Aorta (tissue), 5 donors: ENCODE results near the gene MAP2K5. TPM values are rescaled to one million over a fixed set of nuclear protein-coding genes. Genes with fewer than 3 reads are reported as not detected.

Source experiments
- ATAC-seq: fragments of 200-7000 bp; cut with Tn5 transposase; one replicate; pipeline ENCODE4 v1.9.1; 2022; ENCODE audit warnings: moderate library complexity; ENCODE audit not compliant: low FRiP score
- DNase-seq, 2 donors: peaks; one replicate each; pipeline ENCODE4 v3.0.0-alpha.2; 2020
- H3K27ac ChIP-seq, 2 donors: one replicate each; pipeline ENCODE4 v1.5.1; 2013; ENCODE audit warnings: low read length in 2 of 2, mild to moderate bottlenecking in 2 of 2, moderate library complexity in 2 of 2, control low read depth in 1 of 2, inconsistent platforms in 1 of 2, low read depth in 1 of 2
- H3K27me3 ChIP-seq, 2 donors: one replicate each; pipeline ENCODE4 v1.6.1; 2013; ENCODE audit warnings: control low read depth in 1 of 2, low read length in 1 of 2, mild to moderate bottlenecking in 1 of 2, moderate library complexity in 1 of 2; ENCODE audit not compliant: insufficient read depth in 2 of 2, control insufficient read depth in 1 of 2
- H3K36me3 ChIP-seq, 2 donors: one replicate each; pipeline ENCODE4 v1.6.1; 2013; ENCODE audit warnings: control low read depth in 1 of 2, low read length in 1 of 2, mild to moderate bottlenecking in 1 of 2; ENCODE audit not compliant: insufficient read depth in 2 of 2, control insufficient read depth in 1 of 2
- H3K4me1 ChIP-seq, 2 donors: one replicate each; pipeline ENCODE4 v1.6.1; 2013; ENCODE audit warnings: low read length in 2 of 2, control low read depth in 1 of 2, mild to moderate bottlenecking in 1 of 2, moderate library complexity in 1 of 2; ENCODE audit not compliant: insufficient read depth in 2 of 2, control insufficient read depth in 1 of 2
- H3K4me3 ChIP-seq, 2 donors: one replicate each; pipeline ENCODE4 v1.5.1; 2013; ENCODE audit warnings: low read length in 2 of 2, control low read depth in 1 of 2, mild to moderate bottlenecking in 1 of 2
- H3K9me3 ChIP-seq: one replicate; pipeline ENCODE4 v1.6.1; 2013; ENCODE audit warnings: mild to moderate bottlenecking, low read length; ENCODE audit not compliant: control insufficient read depth
- WGBS, 2 donors: extraction: QIAGEN DNeasy Blood & Tissue Kit; methylation state at CpG; one replicate each; pipeline ENCODE4 v1.1.7; 2013; 5-methylcytosine and 5-hydroxymethylcytosine counted together
- intact Hi-C, 2 donors: fragments of 100-400 bp; cut with DNase I; formaldehyde crosslinking; loops; one replicate each; pipeline versions ENCODE4 v1.14.2 to v1.15.0; 2022
- polyA plus RNA-seq, 2 donors: library from polyadenylated mRNA; stranded (reverse); fragments of 200-250 nt; gene quantifications; one replicate each; pipeline ENCODE4 v1.2.3, GENCODE V29; 2013
- total RNA-seq, 2 donors: library from RNA; stranded (reverse); fragmentation: NEBNext Ultra II Directional; extraction: Animal tissue kit (Norgen Biotek cat#: 25700); gene quantifications; one replicate each; pipeline ENCODE4 v1.2.1, GENCODE V29; 2021
- donor health status: healthy with polysubstance abuse.
- donor health status: Bipolar disorder and iron deficiency.
- donor health status: DM: no; HTN: no; CAD: no.
- donor health status: DM: no; HTN: no; CAD: no.
- donor health status: DM: yes; HTN: yes; CAD: no.

MAP2K5 gene
- total and polyA plus RNA-seq, 4 donors = 7.3 to 29.2 (median 17.1) TPM

- H3K9me3 ChIP-seq = no peaks in the 10 kb centered on the region
- intact Hi-C loops = no loop called here
- ATAC-seq = no peak
- H3K27ac ChIP-seq = no peak overlapping the region
- DNase-seq = no peak
- no peak overlapping the region for H3K4me3 ChIP-seq
- 87 to 93% methylated on average over 4 of the region's 4 CpGs for WGBS, 2 donors
- peaks cover 0 to 2% of the 10 kb centered on the region in 2 donors for H3K4me1 ChIP-seq
- no peaks in the 10 kb centered on the region for H3K27me3 ChIP-seq
- no peaks in the 10 kb centered on the region for H3K36me3 ChIP-seq
Observed at GRCh38 chr15:67745073-67746006, 202.8 kb downstream of the MAP2K5 start.

GRCh38 chr15:67746022-67746421 is 203.5 kb downstream of the MAP2K5 start:
- H3K4me1 ChIP-seq = peaks cover 0 to 2% of the 10 kb centered on the region in 2 donors
- ATAC-seq (no peak), DNase-seq (no peak)
- WGBS, 2 donors = 78 to 87% methylated on average over 1 of the region's 1 CpG
- no peaks in the 10 kb centered on the region for H3K27me3 ChIP-seq
- no peaks in the 10 kb centered on the region for H3K36me3 ChIP-seq
- intact Hi-C loops = no loop called here
- no peaks in the 10 kb centered on the region for H3K9me3 ChIP-seq
- no peak overlapping the region for H3K4me3 ChIP-seq
- H3K27ac ChIP-seq = no peak overlapping the region

GRCh38 chr15:67746450-67746849 is 203.9 kb downstream of the MAP2K5 start:
- no peak for DNase-seq
- no peaks in the 10 kb centered on the region for H3K36me3 ChIP-seq
- no peaks in the 10 kb centered on the region for H3K9me3 ChIP-seq
- H3K4me1 ChIP-seq = peaks cover 0 to 2% of the 10 kb centered on the region in 2 donors
- no peak for ATAC-seq
- no peaks in the 10 kb centered on the region for H3K27me3 ChIP-seq
- intact Hi-C loops = no loop called here
- WGBS, 2 donors = 90 to 93% methylated on average over 4 of the region's 4 CpGs
- H3K27ac ChIP-seq = no peak overlapping the region
- no peak overlapping the region for H3K4me3 ChIP-seq

- no peaks in the 10 kb centered on the region for H3K27me3 ChIP-seq
- no peaks in the 10 kb centered on the region for H3K36me3 ChIP-seq
- 96 to 99% methylated on average over 3 of the region's 3 CpGs for WGBS, 2 donors
- peaks cover 0 to 2% of the 10 kb centered on the region in 2 donors for H3K4me1 ChIP-seq
- H3K27ac ChIP-seq = no peak overlapping the region
- DNase-seq = no peak
- intact Hi-C loops = no loop called here
- no peaks in the 10 kb centered on the region for H3K9me3 ChIP-seq
- ATAC-seq = no peak
- no peak overlapping the region for H3K4me3 ChIP-seq
Observed at GRCh38 chr15:67747921-67748320, 205.4 kb downstream of the MAP2K5 start.

DNA sequence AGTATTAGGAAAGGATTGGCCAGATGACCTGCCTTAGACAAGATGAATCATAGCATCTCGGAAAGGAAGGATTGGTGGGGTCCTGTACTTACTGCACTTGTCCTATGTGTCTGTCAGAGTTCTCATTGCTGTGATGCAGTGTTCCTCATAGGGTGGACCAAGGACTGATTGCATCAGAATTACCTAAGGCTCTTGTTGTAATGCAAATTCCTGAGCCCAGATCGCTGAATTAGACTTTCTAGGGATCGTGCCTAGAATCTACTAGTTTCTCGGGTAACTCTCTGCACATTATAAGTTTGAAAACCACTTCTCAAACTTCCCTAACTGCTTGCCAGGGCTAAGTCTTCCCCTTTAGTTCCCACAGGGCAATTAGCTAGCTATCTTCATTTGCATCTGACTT is 207.9 kb downstream of the MAP2K5 start:
- no peaks in the 10 kb centered on the region for H3K36me3 ChIP-seq
- H3K27me3 ChIP-seq = no peaks in the 10 kb centered on the region
- no peaks in the 10 kb centered on the region for H3K9me3 ChIP-seq
- no peak overlapping the region for H3K4me3 ChIP-seq
- ATAC-seq = no peak
- intact Hi-C loops = no loop called here
- no peaks in the 10 kb centered on the region for H3K4me1 ChIP-seq
- H3K27ac ChIP-seq = no peak overlapping the region
- WGBS, 2 donors = 75 to 79% methylated on average over 4 of the region's 4 CpGs
- no peak for DNase-seq

- H3K4me1 ChIP-seq = no peaks in the 10 kb centered on the region
- H3K4me3 ChIP-seq = no peak overlapping the region
- H3K27ac ChIP-seq = no peak overlapping the region
- H3K36me3 ChIP-seq = no peaks in the 10 kb centered on the region
- no peaks in the 10 kb centered on the region for H3K9me3 ChIP-seq
- no peaks in the 10 kb centered on the region for H3K27me3 ChIP-seq
- WGBS, 2 donors = 86 to 88% methylated on average over 3 of the region's 3 CpGs
- intact Hi-C loops = no loop called here
- DNase-seq (no peak), ATAC-seq (no peak)
Observed at GRCh38 chr15:67753891-67754290, 211.4 kb downstream of the MAP2K5 start.

GRCh38 chr15:67755264-67755663 is 212.8 kb downstream of the MAP2K5 start:
- DNase-seq (no peak), ATAC-seq (no peak)
- no peaks in the 10 kb centered on the region for H3K27me3 ChIP-seq
- no peak overlapping the region for H3K27ac ChIP-seq
- no peak overlapping the region for H3K4me3 ChIP-seq
- no peaks in the 10 kb centered on the region for H3K36me3 ChIP-seq
- intact Hi-C loops = no loop called here
- no peaks in the 10 kb centered on the region for H3K9me3 ChIP-seq
- 93 to 100% methylated on average over 1 of the region's 1 CpG for WGBS, 2 donors
- no peaks in the 10 kb centered on the region for H3K4me1 ChIP-seq

DNA sequence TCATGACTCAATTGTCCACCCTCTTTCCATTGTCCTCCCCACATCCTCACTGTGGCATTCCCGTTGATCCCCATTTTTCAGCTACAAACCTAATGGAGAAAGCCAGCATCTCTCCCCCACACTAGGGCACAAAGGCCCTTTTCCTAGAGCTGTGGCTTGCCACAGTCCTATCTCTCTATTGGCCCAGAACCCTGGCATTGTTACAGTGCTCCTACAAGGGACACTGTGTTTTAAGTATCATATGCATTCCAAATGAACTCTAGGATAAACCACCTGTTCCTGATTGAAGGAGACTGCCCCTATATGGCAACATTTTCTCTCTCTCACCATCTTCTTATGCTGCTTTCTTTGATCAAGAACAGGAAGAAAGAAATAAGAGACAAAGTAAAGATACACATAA is 213.4 kb downstream of the MAP2K5 start:
- H3K9me3 ChIP-seq = no peaks in the 10 kb centered on the region
- no peaks in the 10 kb centered on the region for H3K36me3 ChIP-seq
- no peak overlapping the region for H3K4me3 ChIP-seq
- no peaks in the 10 kb centered on the region for H3K27me3 ChIP-seq
- no peak overlapping the region for H3K27ac ChIP-seq
- 82 to 92% methylated on average over 1 of the region's 1 CpG for WGBS, 2 donors
- intact Hi-C loops = no loop called here
- DNase-seq = no peak
- no peak for ATAC-seq
- H3K4me1 ChIP-seq = no peaks in the 10 kb centered on the region

- Histone ChIP-seq H3K9me3 (no peaks in the 10 kb centered on the region), H3K4me3 (no peak overlapping the region), H3K36me3 (no peaks in the 10 kb centered on the region), H3K27me3 (no peaks in the 10 kb centered on the region), H3K4me1 (no peaks in the 10 kb centered on the region), H3K27ac (no peak overlapping the region)
- 75% methylated on average over 7 of the region's 7 CpGs for WGBS, 2 donors
- DNase-seq (no peak), ATAC-seq (no peak)
- intact Hi-C loops = no loop called here
Observed at GRCh38 chr15:67758619-67759300, 216.3 kb downstream of the MAP2K5 start.
